Sciatic nerve (tissue), 2 donors: Measurements from ENCODE around the gene BACH2. TPM values are rescaled to one million over a fixed set of nuclear protein-coding genes. Genes with fewer than 3 reads are reported as not detected.
A peak's percentile ranks its signal among the peaks of the same experiment; 100 is the strongest.
"Not testable (repeated sequence)": the region's sequence is repeated elsewhere in the genome, so short reads cannot be mapped to it uniquely, and the experiment has no call there.

Experiments used
- ATAC-seq: fragments of 200-7000 bp; cut with Tn5 transposase; one replicate; pipeline ENCODE4 v1.9.1; 2020; ENCODE audit warnings: mild to moderate bottlenecking, moderate library complexity
- DNase-seq: peaks from one replicate; pipeline ENCODE4 v3.0.0-alpha.2; 2020; ENCODE audit warnings: low spot score
- intact Hi-C: fragments of 100-400 bp; cut with DNase I; formaldehyde crosslinking; loops from one replicate; pipeline ENCODE4 v1.14.2; 2022
- total RNA-seq: library from RNA; stranded (reverse); fragmentation: NEBNext Ultra II Directional; extraction: Animal tissue kit (Norgen Biotek cat#: 25700); gene quantifications from one replicate; pipeline ENCODE4 v1.2.1, GENCODE V29; 2021
- donor health status: DM: no; HTN: no; CAD: no.
- donor health status: DM: no; HTN: no; CAD: no.

The BACH2 gene
- total RNA-seq, 1 donor from 2014 or later, result 25.3 TPM

- no peak for DNase-seq
- no peak for ATAC-seq
- intact Hi-C loops, result no loop called here
Measured at GRCh38 chr6:90039911-90040310, 256.7 kb downstream of the BACH2 start.

- DNase-seq (no peak), ATAC-seq (no peak)
- intact Hi-C loops, result no loop called here
Measured at GRCh38 chr6:90038961-90039653, 257.5 kb downstream of the BACH2 start.

GRCh38 chr6:90036963-90037362, 259.7 kb downstream of the BACH2 start:
- intact Hi-C loops, result no loop called here
- DNase-seq (no peak), ATAC-seq (no peak)

DNA sequence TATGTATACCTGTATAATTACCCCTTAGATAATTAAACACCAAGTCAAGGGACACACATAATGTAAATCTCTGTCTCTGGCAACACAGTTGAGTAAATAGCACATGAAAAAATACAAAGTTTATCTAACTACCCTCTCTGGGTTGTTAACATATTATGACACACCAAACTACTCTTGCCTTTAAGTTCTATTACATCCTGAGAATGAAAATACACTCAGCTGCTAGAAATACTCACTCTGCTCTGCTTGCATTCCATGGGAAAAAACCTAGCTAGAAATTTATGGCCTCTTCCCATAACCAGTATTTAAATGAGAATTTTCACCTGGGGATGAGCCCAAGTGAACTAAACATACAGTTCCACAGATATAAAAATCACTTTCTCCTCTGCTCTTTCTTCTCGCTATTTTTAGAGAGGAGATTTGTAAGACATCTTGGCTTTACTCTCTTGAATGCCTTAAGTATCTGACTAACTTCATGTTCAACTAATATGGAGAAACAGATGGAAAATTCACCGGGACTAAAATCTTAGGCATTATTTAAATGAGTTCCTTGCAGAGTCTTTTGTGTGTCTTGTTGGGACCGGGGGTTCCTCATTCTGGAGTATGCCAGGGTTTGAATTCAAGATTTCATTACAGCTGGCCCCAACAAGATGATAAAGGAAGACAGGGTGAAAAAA, 261.5 kb downstream of the BACH2 start:
- intact Hi-C loops, result no loop called here
- ATAC-seq (no peak), DNase-seq (no peak)

DNA sequence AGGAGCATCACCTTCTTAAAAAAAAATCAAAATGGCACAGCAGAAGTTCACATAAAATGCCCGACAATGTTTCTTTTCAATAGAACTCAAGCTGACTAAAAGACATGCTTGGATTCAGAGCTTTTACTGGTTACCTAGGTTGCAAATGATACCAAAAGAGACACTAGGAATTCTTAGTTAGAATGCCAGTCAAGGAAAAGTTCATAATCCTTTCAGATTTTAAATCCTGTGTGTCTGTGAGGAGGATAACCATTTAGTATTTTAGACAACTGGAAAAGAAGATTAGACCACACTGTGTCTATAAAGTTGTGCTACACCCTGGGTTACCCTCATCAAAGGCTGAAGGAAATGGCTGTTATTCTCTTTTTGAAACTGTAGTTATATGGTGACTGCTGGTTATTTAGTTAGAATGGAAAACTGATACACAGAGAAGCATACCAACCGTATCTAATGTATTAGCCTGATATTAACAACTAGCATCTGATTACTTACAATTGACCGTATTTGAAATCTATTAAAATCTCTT, 262.8 kb downstream of the BACH2 start:
- no peak for ATAC-seq
- no peak for DNase-seq
- intact Hi-C loops, result no loop called here

- intact Hi-C loops, DNase-seq, ATAC-seq: not testable (repeated sequence)
Measured at GRCh38 chr6:90032489-90033212, 264.0 kb downstream of the BACH2 start.

- ATAC-seq (no peak), DNase-seq (no peak)
- intact Hi-C loops, result no loop called here
Measured at GRCh38 chr6:90028995-90029635, 267.5 kb downstream of the BACH2 start.

DNA sequence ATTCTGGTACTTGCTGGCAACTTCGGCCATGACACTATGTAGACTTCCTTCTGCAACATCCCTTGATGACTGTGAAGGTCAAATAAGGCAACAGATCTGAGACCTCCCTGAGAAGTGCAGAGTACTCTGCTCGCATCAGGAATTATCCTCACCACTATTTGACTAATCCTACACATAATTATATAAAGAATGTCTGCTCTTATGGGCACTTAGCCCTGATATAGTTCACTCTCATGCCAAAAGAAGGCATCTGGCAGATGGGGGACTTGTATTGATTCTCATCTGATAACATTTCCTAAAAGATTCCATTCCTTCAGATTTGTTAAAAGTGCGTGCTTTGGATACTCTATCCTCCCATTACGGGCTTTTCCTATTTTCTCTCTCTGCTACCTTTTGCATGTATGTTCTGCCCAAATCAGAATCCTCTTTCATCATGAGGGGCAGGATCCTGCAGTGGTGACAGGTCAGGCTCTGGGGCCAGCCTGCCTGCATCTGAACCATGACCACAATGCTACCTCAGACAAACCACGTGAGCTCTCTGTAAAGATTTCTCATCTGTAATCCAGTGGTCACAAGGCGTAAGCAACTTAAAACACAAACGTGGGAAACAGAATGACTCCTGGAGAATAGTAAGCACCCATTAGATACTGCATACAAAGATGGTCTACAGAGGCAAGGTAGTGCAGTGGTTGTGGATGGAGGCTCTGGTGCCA, 268.4 kb downstream of the BACH2 start:
- no peak for DNase-seq
- no peak for ATAC-seq
- intact Hi-C loops, result no loop called here

GRCh38 chr6:90026216-90026615, 270.4 kb downstream of the BACH2 start:
- DNase-seq (no peak), ATAC-seq (no peak)
- intact Hi-C loops, result no loop called here

- DNase-seq, result no peak
- intact Hi-C loops, result no loop called here
- ATAC-seq, result peak; percentile 60
Measured at GRCh38 chr6:90025523-90026061, 271.1 kb downstream of the BACH2 start.

- DNase-seq (no peak), ATAC-seq (no peak)
- intact Hi-C loops, result no loop called here
Measured at GRCh38 chr6:90024633-90025032, 272.0 kb downstream of the BACH2 start.

DNA sequence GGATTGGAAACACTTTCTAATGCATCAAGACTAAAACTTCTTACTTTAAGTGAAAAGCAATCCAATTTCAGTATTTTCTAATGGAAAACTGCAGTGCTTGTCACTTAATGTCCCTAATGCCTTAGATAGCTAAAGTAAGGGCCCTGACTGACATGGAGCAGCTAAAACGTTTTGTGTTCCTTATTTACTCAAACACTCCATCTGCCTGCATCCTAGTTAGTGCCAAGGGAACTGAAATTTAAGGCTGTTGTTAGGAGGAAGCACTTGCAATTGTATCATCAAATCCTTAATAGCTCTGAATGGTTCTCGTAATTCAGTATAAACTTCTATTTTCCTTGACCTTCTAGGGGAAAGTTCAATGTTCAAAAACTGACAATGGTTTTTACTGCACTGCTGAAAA, 274.9 kb downstream of the BACH2 start:
- ATAC-seq, result no peak
- intact Hi-C loops, result no loop called here

DNA sequence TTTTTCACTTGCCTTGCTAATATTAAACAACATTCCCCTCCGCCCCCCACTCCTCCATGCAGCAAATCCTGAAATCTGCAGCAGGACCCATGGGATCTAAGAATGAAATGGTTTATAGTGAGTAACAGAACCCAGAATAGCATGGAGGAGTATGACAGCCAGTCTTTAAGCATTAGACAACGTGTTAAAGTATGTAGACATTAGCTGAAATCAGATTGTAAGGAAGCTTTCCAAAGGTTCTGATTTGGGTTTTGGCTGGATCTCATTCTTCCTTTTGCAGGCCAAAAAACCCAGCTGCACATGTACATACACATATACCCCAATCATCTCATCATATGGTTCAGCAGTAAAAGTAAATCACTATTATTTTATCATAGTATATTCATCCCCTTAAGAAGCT, 275.9 kb downstream of the BACH2 start:
- ATAC-seq (no peak), DNase-seq (no peak)
- intact Hi-C loops, result no loop called here

More for the DNA sequence above, 274.9 kb downstream of the BACH2 start:
- no peak for DNase-seq

DNA sequence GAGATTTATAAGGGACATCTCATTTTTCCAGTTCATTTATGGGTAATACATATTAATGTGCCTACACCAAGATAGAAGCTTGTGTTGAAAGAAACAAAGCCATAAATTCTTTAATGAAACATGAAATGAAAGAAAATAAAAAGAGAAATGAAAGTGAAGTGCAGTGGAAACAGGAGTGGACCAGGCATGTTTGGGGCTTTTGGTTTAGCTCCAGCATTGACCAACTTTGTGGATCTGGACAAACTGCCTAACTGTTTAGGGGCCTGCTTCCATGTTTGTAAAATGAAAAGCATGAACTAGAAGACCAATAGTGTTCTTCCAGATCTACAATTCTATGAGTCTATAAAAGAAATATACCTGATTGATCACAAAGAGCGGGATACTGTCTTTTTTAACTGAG, 277.4 kb downstream of the BACH2 start:
- DNase-seq (no peak), ATAC-seq (no peak)

GRCh38 chr6:90015883-90016282, 280.8 kb downstream of the BACH2 start:
- no peak for DNase-seq
- ATAC-seq, result no peak
- intact Hi-C loops, result no loop called here

More for the DNA sequence above, 277.4 kb downstream of the BACH2 start:
- intact Hi-C loops, result no loop called here

- DNase-seq, result no peak
- ATAC-seq, result no peak
- intact Hi-C loops, result no loop called here
Measured at GRCh38 chr6:90008908-90009501, 287.6 kb downstream of the BACH2 start.

DNA sequence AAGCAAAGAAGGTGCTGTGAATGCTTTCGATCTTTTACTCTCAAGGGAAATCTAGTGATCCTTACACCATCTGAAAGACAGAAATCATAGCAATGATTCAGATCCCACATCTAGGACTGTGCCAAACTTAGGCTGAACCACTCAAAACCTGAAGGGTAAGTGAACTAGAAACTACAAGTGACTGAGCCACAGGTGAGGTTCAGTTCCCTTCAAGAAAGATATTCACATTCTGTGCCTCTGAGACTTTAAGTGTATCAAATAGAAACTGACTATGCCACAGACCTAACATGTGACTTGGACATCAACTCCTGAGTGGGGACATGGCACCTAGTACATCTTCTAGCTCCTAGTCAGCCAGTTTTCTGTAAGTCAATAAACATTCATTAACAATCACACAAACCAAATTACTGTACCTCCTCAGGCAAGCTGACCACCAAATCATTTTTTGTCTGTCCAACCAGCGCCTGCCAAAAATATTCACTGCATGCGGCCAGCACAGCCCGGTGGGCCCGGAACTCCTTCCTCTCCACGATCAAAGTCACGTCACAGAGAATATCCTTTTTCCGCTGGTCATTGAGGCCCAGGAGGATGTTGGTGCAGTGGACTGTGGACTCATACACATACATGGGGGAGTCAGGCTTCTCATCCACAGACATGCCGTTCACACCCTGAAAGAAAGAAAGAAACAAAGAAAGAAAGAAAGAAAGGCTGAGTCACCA, 288.3 kb downstream of the BACH2 start:
- ATAC-seq, result no peak
- intact Hi-C loops, result no loop called here
- DNase-seq, result no peak
